Stimulated activated CD8-positive, alpha-beta memory T cell treated with anti-CD3 and anti-CD28 coated beads, Interleukin-12 subunit alpha, Interleukin-12 subunit beta, amount 100 ng/mL, for 4 hours (primary cell): ENCODE results near the gene MCC.

Source experiments
- DNase-seq: peaks from one replicate; pipeline ENCODE4 v3.0.0-alpha.2; 2020; ENCODE audit warnings: low read depth

MCC gene

GRCh38 chr5:113270086-113270485 lies 218.2 kb downstream of the MCC start:
- no peak for DNase-seq

GRCh38 chr5:113269023-113269997 lies 218.9 kb downstream of the MCC start:
- DNase-seq, result no peak

- DNase-seq, result no peak
Measured at GRCh38 chr5:113268232-113268631, 220.0 kb downstream of the MCC start.

GRCh38 chr5:113267361-113267900 lies 220.8 kb downstream of the MCC start:
- no peak for DNase-seq

GRCh38 chr5:113266913-113267227 lies 221.4 kb downstream of the MCC start:
- DNase-seq, result no peak

- DNase-seq, result no peak
Measured at GRCh38 chr5:113266227-113266912, 221.9 kb downstream of the MCC start.

- DNase-seq, result no peak
Measured at GRCh38 chr5:113265190-113265589, 223.1 kb downstream of the MCC start.

GRCh38 chr5:113264046-113264445 lies 224.2 kb downstream of the MCC start:
- no peak for DNase-seq

GRCh38 chr5:113263545-113263944 lies 224.7 kb downstream of the MCC start:
- no peak for DNase-seq

- no peak for DNase-seq
Measured at GRCh38 chr5:113262674-113263073, 225.6 kb downstream of the MCC start.

- DNase-seq, result no peak
Measured at GRCh38 chr5:113259034-113259433, 229.2 kb downstream of the MCC start.

- DNase-seq, result no peak
Measured at GRCh38 chr5:113257545-113257944, 230.7 kb downstream of the MCC start.

- DNase-seq, result no peak
Measured at GRCh38 chr5:113256671-113257452, 231.4 kb downstream of the MCC start.

GRCh38 chr5:113255579-113256386 lies 232.5 kb downstream of the MCC start:
- DNase-seq, result no peak

GRCh38 chr5:113255105-113255504 lies 233.1 kb downstream of the MCC start:
- no peak for DNase-seq

- no peak for DNase-seq
Measured at GRCh38 chr5:113253037-113253436, 235.2 kb downstream of the MCC start.

- DNase-seq, result no peak
Measured at GRCh38 chr5:113252066-113252465, 236.2 kb downstream of the MCC start.

- DNase-seq, result no peak
Measured at GRCh38 chr5:113250341-113250953, 237.8 kb downstream of the MCC start.

GRCh38 chr5:113249206-113249605 lies 239.0 kb downstream of the MCC start:
- DNase-seq, result no peak

- DNase-seq, result no peak
Measured at GRCh38 chr5:113246361-113246870, 241.8 kb downstream of the MCC start.
